ENCODE data around the gene RFWD3. TPM values are rescaled to one million over a fixed set of nuclear protein-coding genes. Genes with fewer than 3 reads are reported as not detected.
A peak's percentile ranks its signal among the peaks of the same experiment; 100 is the strongest.
"Not testable (repeated sequence)": the region's sequence is repeated elsewhere in the genome, so short reads cannot be mapped to it uniquely, and the experiment has no call there.

Gene RFWD3
- polyA plus RNA-seq, 6 donors from 2014 or later: 12.7 to 40.9 (median 23.7) TPM

- peak overlapping the region in 1 of 8 donors; percentile 53 for H3K4me3 Mint-ChIP-seq
- H3K27ac Mint-ChIP-seq: no peak overlapping the region
- no peaks in the 10 kb centered on the region for H3K27me3 Mint-ChIP-seq
- peaks cover 6 to 9% (median 7%) of the 10 kb centered on the region in 3 donors for H3K4me1 Mint-ChIP-seq
- ATAC-seq (ENCODE audit: low read depth in 2 of 2) (no peak), DNase-seq (no peak)
- H3K36me3 Mint-ChIP-seq: peaks cover 26 to 43% of the 10 kb centered on the region in 2 donors
- H3K9me3 Mint-ChIP-seq: peaks cover 0 to 2% (median 0%) of the 10 kb centered on the region in 7 donors
These were observed 24.6 kb upstream of the RFWD3 start for GRCh38 chr16:74691093-74691855.

GRCh38 chr16:74682556-74682955 lies 15.9 kb upstream of the RFWD3 start:
- Mint-ChIP-seq H3K4me1 (peaks cover 8 to 32% (median 20%) of the 10 kb centered on the region in 3 donors), H3K27me3 (no peaks in the 10 kb centered on the region), H3K27ac (peak overlapping the region in 1 of 6 donors; percentile 27), H3K9me3 (peaks cover 0 to 2% (median 0%) of the 10 kb centered on the region in 7 donors), H3K36me3 (no peaks in the 10 kb centered on the region), H3K4me3 (peak overlapping the region in 2 of 8 donors; percentile 12 to 29)
- ATAC-seq (ENCODE audit: low read depth in 2 of 2): no peak
- no peak for DNase-seq

- Mint-ChIP-seq H3K27me3 (no peaks in the 10 kb centered on the region), H3K36me3 (no peaks in the 10 kb centered on the region), H3K4me3 (no peak overlapping the region), H3K9me3 (peaks cover 0 to 2% (median 0%) of the 10 kb centered on the region in 7 donors), H3K27ac (no peak overlapping the region), H3K4me1 (peaks cover 8 to 32% (median 20%) of the 10 kb centered on the region in 3 donors)
- no peak for ATAC-seq (ENCODE audit: low read depth in 2 of 2)
- DNase-seq: no peak
These were observed 14.0 kb upstream of the RFWD3 start for GRCh38 chr16:74680681-74681080.

GRCh38 chr16:74679983-74680382 lies 13.3 kb upstream of the RFWD3 start:
- Mint-ChIP-seq H3K4me1 (peaks cover 8 to 28% (median 16%) of the 10 kb centered on the region in 3 donors), H3K4me3 (no peak overlapping the region), H3K27me3 (no peaks in the 10 kb centered on the region)

GRCh38 chr16:74677868-74678267 lies 11.2 kb upstream of the RFWD3 start:
- DNase-seq (no peak), ATAC-seq (ENCODE audit: low read depth in 2 of 2) (no peak)
- peaks cover 0 to 7% of the 10 kb centered on the region in 2 donors for H3K36me3 Mint-ChIP-seq
- peaks cover 0 to 12% (median 4%) of the 10 kb centered on the region in 3 donors for H3K4me1 Mint-ChIP-seq
- H3K9me3 Mint-ChIP-seq: no peaks in the 10 kb centered on the region
- no peaks in the 10 kb centered on the region for H3K27me3 Mint-ChIP-seq
- H3K27ac Mint-ChIP-seq: no peak overlapping the region
- H3K4me3 Mint-ChIP-seq: no peak overlapping the region

More at GRCh38 chr16:74679983-74680382, 13.3 kb upstream of the RFWD3 start:
- ATAC-seq (ENCODE audit: low read depth in 2 of 2) (no peak), DNase-seq (no peak)
- H3K27ac Mint-ChIP-seq: peak overlapping the region in 1 of 6 donors; percentile 66
- no peaks in the 10 kb centered on the region for H3K36me3 Mint-ChIP-seq
- peaks cover 0 to 2% (median 0%) of the 10 kb centered on the region in 7 donors for H3K9me3 Mint-ChIP-seq

GRCh38 chr16:74673876-74674275 lies 7.2 kb upstream of the RFWD3 start:
- Mint-ChIP-seq H3K4me1 (no peaks in the 10 kb centered on the region), H3K36me3 (peaks cover 7 to 11% of the 10 kb centered on the region in 2 donors), H3K27me3 (no peaks in the 10 kb centered on the region), H3K4me3 (no peak overlapping the region), H3K27ac (peak overlapping the region in 2 of 6 donors; percentile 3 to 74), H3K9me3 (no peaks in the 10 kb centered on the region)
- DNase-seq (no peak), ATAC-seq (ENCODE audit: low read depth in 2 of 2) (no peak)

GRCh38 chr16:74668877-74669276 lies 2.2 kb upstream of the RFWD3 start:
- ATAC-seq (ENCODE audit: low read depth in 2 of 2); H3K27ac Mint-ChIP-seq; DNase-seq; H3K27me3 Mint-ChIP-seq; H3K9me3 Mint-ChIP-seq: not testable (repeated sequence)
- Mint-ChIP-seq H3K4me1 (peaks cover 14 to 23% (median 15%) of the 10 kb centered on the region in 3 donors), H3K36me3 (peaks cover 7 to 11% of the 10 kb centered on the region in 2 donors), H3K4me3 (peak overlapping the region in 3 of 8 donors; percentile 53 to 92 (median 63))

GRCh38 chr16:74667255-74667700 lies 601 bp upstream of the RFWD3 start:
- H3K4me1 Mint-ChIP-seq: peaks cover 18 to 36% (median 28%) of the 10 kb centered on the region in 3 donors
- peak overlapping the region; percentile 82 to 97 (median 95) for H3K4me3 Mint-ChIP-seq
- no peaks in the 10 kb centered on the region for H3K9me3 Mint-ChIP-seq
- peak overlapping the region in 3 of 6 donors; percentile 87 to 98 (median 94) for H3K27ac Mint-ChIP-seq
- DNase-seq (peak; percentile 12), ATAC-seq (ENCODE audit: low read depth in 2 of 2) (no peak)
- no peaks in the 10 kb centered on the region for H3K27me3 Mint-ChIP-seq
- peaks cover 0 to 16% of the 10 kb centered on the region in 2 donors for H3K36me3 Mint-ChIP-seq

GRCh38 chr16:74666010-74666421 lies 661 bp downstream of the RFWD3 start:
- Mint-ChIP-seq H3K36me3 (peaks cover 0 to 11% of the 10 kb centered on the region in 2 donors), H3K27ac (peak overlapping the region in 4 of 6 donors; percentile 54 to 97 (median 88)), H3K4me1 (peaks cover 20 to 43% (median 33%) of the 10 kb centered on the region in 3 donors), H3K4me3 (peak overlapping the region; percentile 82 to 97 (median 95)), H3K9me3 (no peaks in the 10 kb centered on the region), H3K27me3 (no peaks in the 10 kb centered on the region)
- ATAC-seq (ENCODE audit: low read depth in 2 of 2) (no peak), DNase-seq (no peak)

GRCh38 chr16:74661064-74661463 lies 5.6 kb downstream of the RFWD3 start:
- Mint-ChIP-seq H3K9me3 (no peaks in the 10 kb centered on the region), H3K36me3 (peaks cover 0 to 18% of the 10 kb centered on the region in 2 donors), H3K27me3 (no peaks in the 10 kb centered on the region), H3K27ac (peak overlapping the region in 1 of 6 donors; percentile 76), H3K4me3 (peak overlapping the region in 1 of 8 donors; percentile 35), H3K4me1 (peaks cover 34 to 79% (median 61%) of the 10 kb centered on the region in 3 donors)
- ATAC-seq (ENCODE audit: low read depth in 2 of 2): no peak
- no peak for DNase-seq

GRCh38 chr16:74660383-74660782 lies 6.3 kb downstream of the RFWD3 start:
- peaks cover 31 to 82% (median 61%) of the 10 kb centered on the region in 3 donors for H3K4me1 Mint-ChIP-seq
- peaks cover 0 to 18% of the 10 kb centered on the region in 2 donors for H3K36me3 Mint-ChIP-seq
- H3K4me3 Mint-ChIP-seq: no peak overlapping the region
- no peak overlapping the region for H3K27ac Mint-ChIP-seq
- no peak for ATAC-seq (ENCODE audit: low read depth in 2 of 2)
- no peaks in the 10 kb centered on the region for H3K9me3 Mint-ChIP-seq
- no peaks in the 10 kb centered on the region for H3K27me3 Mint-ChIP-seq
- no peak for DNase-seq

GRCh38 chr16:74659041-74659440 lies 7.6 kb downstream of the RFWD3 start:
- Mint-ChIP-seq H3K36me3 (peaks cover 0 to 18% of the 10 kb centered on the region in 2 donors), H3K4me1 (peaks cover 28 to 78% (median 62%) of the 10 kb centered on the region in 3 donors), H3K4me3 (peak overlapping the region in 1 of 8 donors; percentile 42), H3K27ac (peak overlapping the region in 1 of 6 donors; percentile 9), H3K27me3 (no peaks in the 10 kb centered on the region), H3K9me3 (no peaks in the 10 kb centered on the region)
- DNase-seq (no peak), ATAC-seq (ENCODE audit: low read depth in 2 of 2) (no peak)

- Mint-ChIP-seq H3K27ac (peak overlapping the region in 4 of 6 donors; percentile 45 to 86 (median 54)), H3K4me1 (peaks cover 27 to 74% (median 59%) of the 10 kb centered on the region in 3 donors), H3K27me3 (no peaks in the 10 kb centered on the region), H3K36me3 (peaks cover 0 to 13% of the 10 kb centered on the region in 2 donors), H3K9me3 (no peaks in the 10 kb centered on the region), H3K4me3 (peak overlapping the region in 1 of 8 donors; percentile 28)
- DNase-seq (no peak), ATAC-seq (ENCODE audit: low read depth in 2 of 2) (no peak)
These were observed 8.6 kb downstream of the RFWD3 start for GRCh38 chr16:74657870-74658642.

Measured in naive B cell (primary cell).